GM19468 (cell line): ENCODE data around the gene PRR22.

ENCODE experiments used
- ATAC-seq: cut with Tn5 transposase; IDR thresholded peaks from one replicate; pipeline ENCODE4 v1.9.1; 2021; ENCODE audit warnings: mild to moderate bottlenecking, moderate library complexity, moderate number of reproducible peaks; ENCODE audit not compliant: unreplicated experiment; ENCODE audit errors: extremely low read depth

PRR22 gene

DNA sequence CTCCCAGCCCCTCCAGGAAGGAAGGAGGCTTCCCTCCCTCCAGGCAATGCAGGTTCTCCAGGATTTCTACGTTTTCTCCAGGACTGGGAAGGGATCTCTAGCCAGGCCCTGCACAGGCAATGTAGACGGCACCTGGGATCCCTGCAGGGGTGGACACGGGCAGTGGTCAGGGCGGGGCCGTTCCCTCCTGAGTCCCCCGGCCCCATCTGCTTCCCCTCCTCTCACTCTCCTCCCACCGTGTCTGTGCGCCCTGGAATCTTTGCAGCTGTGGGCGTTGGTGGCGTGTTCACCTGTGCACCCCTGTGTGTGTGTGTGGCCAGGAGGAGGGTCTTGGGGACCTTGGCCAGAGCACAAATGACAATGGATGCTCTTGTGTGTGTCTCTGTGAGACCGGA, 30.3 kb upstream of the PRR22 start:
- ATAC-seq: no peak

GRCh38 chr19:5814123-5814851, 29.7 kb upstream of the PRR22 start:
- ATAC-seq: no peak

DNA sequence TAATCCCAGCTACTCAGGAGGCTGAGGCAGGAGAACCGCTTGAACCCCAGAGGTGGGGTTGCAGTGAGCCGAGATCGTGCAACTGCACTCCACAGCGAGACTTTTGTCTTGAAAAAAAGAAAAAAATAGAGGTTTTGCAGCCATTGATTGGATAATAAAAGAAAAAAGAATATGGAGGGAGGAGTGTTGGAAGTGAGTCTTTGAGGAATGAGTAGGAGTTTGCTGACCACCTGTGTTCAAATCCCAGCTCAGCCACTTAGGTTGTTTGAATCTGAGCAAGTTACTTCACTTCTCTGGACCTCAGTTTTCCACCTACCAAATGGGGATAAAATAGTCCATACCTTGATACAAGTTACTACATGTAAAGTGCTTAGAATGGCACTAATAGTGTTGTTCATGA, 26.6 kb upstream of the PRR22 start:
- no peak for ATAC-seq

DNA sequence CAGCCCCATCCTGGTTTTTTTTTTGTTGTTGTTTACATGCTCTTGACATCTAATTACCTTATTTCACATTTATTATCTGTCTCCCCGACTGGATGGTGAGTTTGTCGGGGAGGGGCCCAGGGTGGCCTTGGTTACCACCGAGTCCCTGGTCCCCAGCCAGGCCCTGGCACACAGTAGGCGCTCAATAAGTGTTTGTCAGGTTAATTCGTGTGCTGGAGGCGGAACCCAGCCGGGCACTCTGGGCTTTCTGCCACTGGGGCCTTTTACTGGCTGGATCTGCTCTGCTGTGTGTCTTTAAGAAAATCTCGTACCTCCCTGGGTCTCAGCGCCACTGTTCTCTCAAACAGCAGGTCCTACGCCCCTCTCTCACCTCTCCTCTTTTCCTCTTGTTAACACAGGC, 24.9 kb upstream of the PRR22 start:
- ATAC-seq: no peak

DNA sequence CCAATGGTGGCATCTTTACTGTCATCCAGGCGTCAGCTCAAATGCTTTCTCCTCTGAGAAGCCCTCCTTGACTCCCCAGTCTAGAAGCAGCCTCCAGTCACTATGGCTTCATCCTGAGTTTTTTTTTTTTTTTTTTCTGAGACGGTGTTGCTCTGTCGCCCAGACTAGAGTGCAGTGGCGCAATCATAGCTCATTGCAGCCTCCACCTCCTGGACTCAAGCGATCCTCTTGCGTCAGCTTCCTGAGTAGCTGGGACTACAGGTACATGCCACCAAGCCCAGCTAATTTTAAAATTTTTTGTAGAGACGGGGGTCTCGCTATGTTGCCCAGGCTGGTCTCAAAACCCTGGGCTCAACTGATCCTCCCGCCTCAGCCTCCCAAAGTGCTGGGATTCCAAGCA, 24.5 kb upstream of the PRR22 start:
- no peak for ATAC-seq

DNA sequence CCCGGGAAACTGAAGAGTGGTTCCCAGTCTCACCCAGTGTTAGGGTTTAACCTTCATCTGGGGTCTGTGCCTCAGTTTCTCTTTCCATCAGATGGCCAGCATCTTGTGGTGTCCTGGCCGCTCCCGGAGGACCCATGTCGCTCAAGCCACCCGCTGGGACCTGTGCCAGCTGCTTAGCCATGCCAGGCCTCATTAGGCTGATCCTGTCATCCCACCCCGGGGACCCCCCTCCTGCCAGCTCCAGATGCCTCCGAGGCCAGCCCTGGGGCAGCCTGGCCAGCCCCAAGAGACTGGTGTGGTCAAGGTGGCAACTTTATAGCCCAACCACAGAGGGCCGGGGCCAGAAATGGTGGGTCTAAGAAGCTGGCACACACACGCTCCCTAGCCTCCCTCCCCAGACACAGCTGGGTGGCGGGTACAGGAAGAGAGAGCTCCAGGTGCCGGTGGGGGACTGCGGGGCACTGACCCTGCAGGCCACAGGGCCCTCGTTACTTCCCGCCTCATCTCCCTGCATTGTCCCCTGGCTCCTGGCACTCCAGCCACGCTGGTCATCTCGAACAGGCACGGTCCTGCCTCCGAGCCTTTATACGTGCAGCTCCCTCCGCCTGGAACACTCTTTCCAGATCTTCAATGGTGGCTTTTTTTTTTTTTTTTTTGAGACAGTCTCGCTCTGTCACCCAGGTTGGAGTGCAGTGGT, 23.7 kb upstream of the PRR22 start:
- no peak for ATAC-seq

- ATAC-seq: no peak
Measured at GRCh38 chr19:5806905-5807304, 22.4 kb upstream of the PRR22 start.

DNA sequence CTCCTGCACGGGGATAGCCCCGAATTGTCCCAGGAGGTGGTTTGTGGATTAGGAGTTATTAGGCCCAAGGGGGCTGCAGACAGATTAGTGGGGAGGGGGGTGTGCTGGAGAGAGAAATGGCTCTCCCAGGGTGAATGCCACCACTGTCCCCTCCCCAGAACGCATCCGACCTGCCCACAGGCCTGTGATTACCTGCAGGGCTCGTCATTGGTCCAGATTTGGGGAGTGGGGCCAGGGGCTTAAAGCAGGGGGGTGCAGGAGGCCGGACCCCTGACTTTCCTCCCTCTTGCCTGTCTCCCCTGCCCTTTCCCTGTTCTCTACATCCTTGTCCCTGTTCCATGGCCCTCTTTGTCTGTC, 21.6 kb upstream of the PRR22 start:
- no peak for ATAC-seq

GRCh38 chr19:5805462-5806132, 21.1 kb upstream of the PRR22 start:
- ATAC-seq: no peak

- no peak for ATAC-seq
Measured at GRCh38 chr19:5804516-5805461, 20.2 kb upstream of the PRR22 start, which contains the start of gene NRTN. Gene NRTN, plus strand, starts transcription at chr19:5805067. Its CDS starts 19,099 bp downstream, at chr19:5824166.

DNA sequence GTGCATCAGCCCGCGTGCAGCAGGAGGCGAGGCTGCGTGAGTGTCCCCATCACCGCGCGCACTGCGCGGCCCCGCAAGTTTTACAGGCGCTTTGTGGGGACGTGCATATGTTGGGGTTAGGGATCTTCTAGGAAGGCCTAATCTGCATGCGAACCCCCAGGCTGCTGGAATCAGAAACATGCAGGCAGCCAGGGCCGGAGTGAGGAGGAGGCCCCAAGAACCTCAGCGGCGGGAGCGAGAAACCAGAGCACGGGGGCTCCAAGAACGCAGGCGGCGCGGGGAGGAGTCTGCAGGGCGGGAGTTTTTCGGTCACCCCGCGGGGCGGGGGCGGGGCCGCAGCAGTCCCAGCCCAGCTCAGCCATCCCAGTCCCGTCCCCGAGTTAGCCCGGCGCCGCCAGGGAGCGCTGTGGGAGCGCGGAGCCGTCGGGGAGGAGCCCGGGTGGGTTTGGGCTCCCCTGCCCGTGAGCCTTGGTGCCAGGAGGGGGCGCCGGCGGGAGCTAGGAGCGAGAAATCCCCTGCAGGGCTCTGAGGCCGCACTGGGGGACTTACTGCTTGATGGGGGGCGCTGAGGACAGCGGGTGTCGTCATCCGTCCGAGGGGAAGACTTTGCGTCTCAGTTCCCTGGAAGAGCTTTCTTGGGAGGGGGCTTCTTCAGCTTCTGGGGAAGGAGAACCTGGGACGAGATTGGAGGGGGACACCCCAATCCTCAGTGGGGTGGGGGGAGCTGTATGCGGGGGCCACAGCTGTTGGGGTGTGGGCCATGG, 19.4 kb upstream of the PRR22 start:
- peak; percentile 60 for ATAC-seq

- ATAC-seq: no peak
Measured at GRCh38 chr19:5803441-5803751, 18.9 kb upstream of the PRR22 start.

- no peak for ATAC-seq
Measured at GRCh38 chr19:5801796-5802619, 17.5 kb upstream of the PRR22 start.

DNA sequence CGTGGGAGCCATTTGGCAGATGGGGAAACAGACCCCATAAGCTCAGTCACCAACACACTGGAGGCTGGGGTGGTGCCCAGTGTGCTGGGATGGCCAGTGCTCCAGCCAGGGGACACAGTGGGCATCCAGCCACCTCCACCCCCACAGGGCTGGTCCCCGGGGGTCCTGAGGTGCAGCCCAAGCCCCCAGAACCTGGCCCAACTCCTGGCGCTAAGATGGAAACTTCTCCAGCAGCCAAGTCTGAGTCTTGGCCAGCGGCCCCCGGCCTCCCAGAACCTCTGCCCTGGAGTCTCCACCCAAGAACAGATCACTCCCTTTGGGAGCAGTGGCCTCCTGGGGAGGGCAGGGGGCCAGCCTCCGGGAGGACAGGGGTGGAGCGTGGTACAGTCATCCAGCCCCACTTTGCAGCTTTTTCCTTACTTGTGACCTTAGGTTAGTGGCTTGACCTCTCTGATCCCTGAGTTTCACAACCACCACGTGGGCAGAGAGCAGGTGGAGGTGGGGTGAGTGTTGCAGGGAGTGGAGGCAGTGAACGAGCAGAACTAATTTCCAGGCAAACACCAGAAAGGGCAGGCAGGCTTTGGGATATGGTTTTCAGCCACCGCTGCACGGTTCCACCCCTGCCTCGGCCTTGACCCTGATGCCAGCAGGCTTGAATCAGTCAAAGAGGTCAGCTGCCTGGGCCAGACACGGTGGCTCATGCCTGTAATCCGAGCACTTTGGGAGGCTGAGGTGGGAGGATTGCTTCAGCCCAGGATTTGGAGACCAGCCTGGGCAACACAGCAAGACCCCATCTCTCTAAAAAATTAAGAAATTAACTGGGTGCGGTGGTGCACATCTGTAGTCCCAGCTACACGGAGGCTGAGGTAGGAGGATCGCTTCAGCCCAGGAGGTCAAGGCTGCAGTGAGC, 16.1 kb upstream of the PRR22 start:
- no peak for ATAC-seq

GRCh38 chr19:5799247-5800241, 15.0 kb upstream of the PRR22 start:
- no peak for ATAC-seq

- ATAC-seq: no peak
Measured at GRCh38 chr19:5798244-5798643, 13.7 kb upstream of the PRR22 start.
